GM23338 (cell line): ENCODE results near the gene DDI2.

ENCODE experiments used
- CREB1 ChIP-seq: fragments of 250-450 bp; sonication (Bioruptor Pico); IDR thresholded peaks from 2 replicates; pipeline ENCODE4 v1.5.0; 2020; ENCODE audit warnings: low read depth, mild to moderate bottlenecking, moderate library complexity
- CTCF ChIP-seq, 2 experiments: fragments of 200-600 bp in 1 of 2; sonication (generic) in 1 of 2; conservative IDR thresholded peaks; 2 replicates each; pipeline versions ENCODE4 v1.5.1 to v1.6.1; 2016 to 2017; ENCODE audit warnings: antibody characterized with exemption in 2 of 2, low read depth in 2 of 2, mild to moderate bottlenecking in 2 of 2, moderate library complexity in 1 of 2
- EZH2 ChIP-seq: fragments of 200-600 bp; sonication (generic); IDR thresholded peaks from one replicate; pipeline ENCODE4 v1.8.0; 2017; ENCODE audit warnings: antibody characterized with exemption, mild to moderate bottlenecking, low read depth; ENCODE audit not compliant: unreplicated experiment
- EZH2phosphoT487 ChIP-seq: fragments of 200-600 bp; sonication (generic); IDR thresholded peaks from one replicate; pipeline ENCODE4 v1.8.1; 2018; ENCODE audit warnings: antibody characterized with exemption; ENCODE audit not compliant: unreplicated experiment
- JUNB ChIP-seq: IDR thresholded peaks from one replicate; pipeline ENCODE4 v1.6.1; 2016; ENCODE audit warnings: antibody characterized with exemption; ENCODE audit not compliant: unreplicated experiment
- POLR2AphosphoS5 ChIP-seq: IDR thresholded peaks from 2 replicates; pipeline ENCODE4 v1.6.1; 2016; ENCODE audit warnings: antibody characterized with exemption, low read depth
- REST ChIP-seq: IDR thresholded peaks from one replicate; pipeline ENCODE4 v1.6.1; 2018; ENCODE audit warnings: antibody characterized with exemption; ENCODE audit not compliant: unreplicated experiment
- ZNF114 ChIP-seq: fragments of 250-450 bp; sonication (Bioruptor Pico); IDR thresholded peaks from 2 replicates; pipeline ENCODE4 v1.5.0; 2020; ENCODE audit warnings: mild to moderate bottlenecking, moderate library complexity

DNA sequence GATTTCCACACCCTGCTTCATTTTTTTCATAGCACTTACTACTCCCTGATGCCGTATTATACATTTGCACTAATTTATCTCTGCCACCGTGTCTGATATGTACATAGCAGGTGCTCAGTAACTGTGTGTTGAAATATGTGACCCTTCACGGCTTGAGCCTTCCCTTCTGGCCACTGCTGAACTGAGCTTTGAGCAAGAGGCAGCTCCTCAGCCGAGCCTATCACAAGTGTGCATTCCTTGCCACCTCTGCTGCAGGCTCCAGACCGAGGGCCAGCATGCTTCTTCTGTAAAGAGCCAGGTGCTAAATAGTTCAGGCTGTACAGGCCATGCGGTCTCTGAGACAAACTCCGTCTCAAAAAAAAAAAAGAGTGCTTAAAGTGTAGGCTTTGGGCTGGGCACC lies 89.5 kb downstream of the DDI2 start:
- TF ChIP-seq CTCF (conservative IDR thresholded peaks at IDR 0.05; ENCODE audit: low read depth in 2 of 2) (no peak), EZH2 (no peak), POLR2AphosphoS5 (no peak), JUNB (no peak), CREB1 (CRISPR knock-in tag) (no peak), EZH2phosphoT487 (no peak), REST (no peak), ZNF114 (CRISPR knock-in tag) (no peak)
